HG03575 (cell line): ENCODE measurements around the gene TAF4.

Experiments
- ATAC-seq: cut with Tn5 transposase; IDR thresholded peaks from one replicate; pipeline ENCODE4 v1.9.1; 2021; ENCODE audit not compliant: unreplicated experiment, insufficient number of reproducible peaks, low FRiP score; ENCODE audit errors: extremely low read depth

Gene TAF4

GRCh38 chr20:61931476-61932198 lies 134.0 kb downstream of the TAF4 start:
- no peak for ATAC-seq

DNA sequence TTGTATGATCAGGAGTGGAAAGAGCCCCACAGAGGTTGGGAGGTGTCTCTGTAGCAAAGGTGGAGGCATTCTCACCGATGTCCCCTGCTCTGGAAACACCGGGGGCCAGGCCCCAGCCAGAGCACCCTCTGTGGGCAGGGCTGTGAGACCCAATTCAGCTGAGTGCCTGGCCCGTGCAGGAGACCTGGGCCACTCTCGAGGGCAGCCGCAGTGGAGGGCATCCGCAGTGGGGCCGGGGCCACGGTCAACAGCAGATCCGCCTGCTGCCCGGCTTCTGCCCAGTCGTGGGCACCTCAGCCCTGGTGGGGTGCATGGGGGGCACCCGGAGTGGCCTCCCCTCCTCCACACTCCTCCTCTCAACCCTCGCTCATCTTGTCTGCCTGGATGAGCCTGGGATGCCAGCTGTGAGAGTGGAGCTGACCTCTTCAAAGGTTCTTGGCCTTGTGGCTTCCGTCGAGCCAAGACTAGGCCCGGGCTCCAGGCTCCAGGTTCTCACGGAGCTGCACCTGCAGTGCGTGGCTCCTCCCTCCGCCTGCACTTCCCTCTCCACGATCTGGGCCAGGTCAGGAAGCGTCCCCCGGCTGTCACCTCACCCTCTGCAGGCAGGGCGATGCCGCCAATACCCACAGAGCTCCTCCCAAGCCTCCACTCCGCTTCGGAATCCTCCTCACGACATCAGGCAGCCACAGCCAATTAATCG lies 134.8 kb downstream of the TAF4 start:
- no peak for ATAC-seq

- ATAC-seq = no peak
Observed at GRCh38 chr20:61929971-61930666, 135.6 kb downstream of the TAF4 start.

DNA sequence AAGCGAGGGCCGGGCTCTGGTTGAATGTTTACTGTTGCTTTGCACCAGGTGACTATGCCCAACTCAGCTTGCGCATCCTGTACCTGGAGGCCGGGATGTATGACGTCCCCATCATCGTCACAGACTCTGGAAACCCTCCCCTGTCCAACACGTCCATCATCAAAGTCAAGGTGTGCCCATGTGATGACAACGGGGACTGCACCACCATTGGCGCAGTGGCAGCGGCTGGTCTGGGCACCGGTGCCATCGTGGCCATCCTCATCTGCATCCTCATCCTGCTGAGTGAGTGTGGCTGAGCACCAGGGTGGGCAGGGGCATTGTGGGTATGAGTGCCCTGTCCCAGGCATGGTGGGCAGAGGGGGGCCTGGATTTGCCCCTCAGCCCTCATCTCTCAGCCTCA lies 136.1 kb downstream of the TAF4 start:
- ATAC-seq = no peak

- no peak for ATAC-seq
Observed at GRCh38 chr20:61927826-61928541, 137.7 kb downstream of the TAF4 start.

GRCh38 chr20:61927193-61927825 lies 138.4 kb downstream of the TAF4 start:
- ATAC-seq = no peak

GRCh38 chr20:61926796-61927192 lies 138.9 kb downstream of the TAF4 start:
- ATAC-seq = no peak

- ATAC-seq = no peak
Observed at GRCh38 chr20:61926253-61926613, 139.4 kb downstream of the TAF4 start.

DNA sequence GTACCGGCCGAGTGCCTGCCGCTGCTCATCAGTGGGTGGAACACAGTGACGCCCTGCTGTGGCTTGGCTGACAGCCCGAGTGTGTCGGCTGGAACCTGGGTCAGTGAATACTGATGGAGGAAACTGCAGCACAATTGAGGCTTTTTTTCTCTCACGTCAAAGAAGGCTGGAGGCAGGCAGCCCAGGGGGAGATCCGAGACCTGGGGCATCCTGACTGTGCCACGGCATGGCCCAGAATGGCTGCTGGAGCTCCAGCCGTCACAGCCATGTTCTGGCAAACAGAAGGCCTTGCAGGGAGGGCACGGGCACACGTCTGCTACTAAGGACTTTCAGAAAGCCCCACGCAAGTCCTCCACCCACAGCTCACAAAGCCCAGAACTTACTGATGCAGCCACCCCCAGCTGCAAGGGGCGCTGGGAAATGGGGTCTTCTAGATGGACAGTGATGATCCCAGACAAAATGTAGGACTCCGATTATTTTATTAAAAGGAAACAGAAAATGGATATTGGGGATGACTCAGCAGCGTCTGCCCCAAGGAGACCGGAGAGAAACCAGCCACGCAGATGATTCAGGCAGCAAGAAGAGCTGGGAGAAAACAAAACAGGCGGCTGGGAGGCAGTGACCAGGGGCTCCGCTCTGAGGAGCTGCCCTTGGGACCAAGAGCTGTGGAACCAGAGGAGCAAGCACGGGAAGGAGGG lies 140.0 kb downstream of the TAF4 start:
- ATAC-seq = no peak

DNA sequence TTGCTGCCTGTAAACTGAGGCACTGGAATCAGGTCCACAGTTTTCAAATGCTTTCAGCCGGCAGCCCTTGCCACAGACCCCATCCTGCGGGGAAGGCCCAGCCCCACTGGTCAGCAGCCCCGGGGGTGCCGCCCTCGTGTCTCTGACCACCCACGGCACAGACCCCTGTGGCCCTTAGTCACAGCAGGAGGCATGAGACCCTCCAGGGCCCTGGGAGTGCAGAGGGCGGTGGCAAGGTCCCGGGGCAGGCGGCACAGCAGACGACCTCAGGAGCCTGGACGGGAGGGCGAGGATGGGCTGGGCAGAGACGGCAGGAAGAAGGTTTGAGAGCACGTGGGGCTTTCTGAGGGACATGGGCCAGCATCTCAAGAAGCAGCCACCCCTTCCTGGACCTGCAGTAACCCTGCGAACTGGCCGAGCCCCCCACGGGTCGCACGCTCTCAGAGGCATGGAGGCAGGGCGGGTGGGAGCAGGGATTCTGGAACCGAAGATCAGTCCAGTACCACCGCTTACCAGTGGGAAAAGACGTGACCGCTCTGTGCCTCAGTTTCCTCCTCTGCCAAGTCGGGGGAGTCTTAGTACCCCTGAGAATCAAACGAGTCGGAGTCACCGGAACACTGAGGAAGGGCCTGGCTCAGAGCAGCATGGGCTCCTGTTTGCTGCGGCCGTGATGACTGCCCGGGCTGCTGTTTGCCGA lies 140.7 kb downstream of the TAF4 start:
- ATAC-seq = no peak
